A673 (cell line): ENCODE measurements around the gene DYDC2. TPM values are rescaled to one million over a fixed set of nuclear protein-coding genes. Genes with fewer than 3 reads are reported as not detected.

Experiments used
- BruUV-seq: library from RNA; stranded (reverse); fragments of 400-500 nt; replicated peaks from 2 replicates; lab custom pipeline; 2021; lab: Mats Ljungman, UMichigan
- CTCF ChIA-PET: fragments of 300-600 bp; sonication (Branson Sonifier 250); formaldehyde crosslinking; loops from one replicate; lab custom pipeline; 2022; ENCODE audit warnings: antibody characterized with exemption; lab: Charles Lee
- POLR2A ChIA-PET: fragments of 300-600 bp; sonication (Branson Sonifier 250); formaldehyde crosslinking; loops from one replicate; lab custom pipeline; 2022; ENCODE audit warnings: antibody characterized with exemption; ENCODE audit not compliant: low non-redundant PET; lab: Charles Lee
- DNase-seq: peaks from one replicate; pipeline ENCODE4 v3.0.0-alpha.2; 2015; ENCODE audit warnings: low spot score
- H3K27ac ChIP-seq: fragments of 200-600 bp; sonication (generic); 2 replicates; pipeline ENCODE4 v1.5.1; 2016; ENCODE audit warnings: mixed run types, low read depth, mild to moderate bottlenecking, mixed read lengths, antibody characterized with exemption, low read length; ENCODE audit not compliant: poor library complexity, severe bottlenecking
- H3K27me3 ChIP-seq: fragments of 200-600 bp; sonication (generic); replicated peaks from 2 replicates; pipeline ENCODE4 v1.6.1; 2017; ENCODE audit warnings: mixed run types, low read depth, mild to moderate bottlenecking, mixed read lengths, antibody characterized with exemption, low read length; ENCODE audit not compliant: insufficient read depth, poor library complexity
- H3K36me3 ChIP-seq: fragments of 200-600 bp; sonication (generic); 2 replicates; pipeline ENCODE4 v1.6.1; 2016; ENCODE audit warnings: mixed run types, mild to moderate bottlenecking, mixed read lengths, antibody characterized with exemption, low read length; ENCODE audit not compliant: insufficient read depth, poor library complexity, severe bottlenecking
- H3K4me1 ChIP-seq: fragments of 200-600 bp; sonication (generic); 2 replicates; pipeline ENCODE4 v1.6.1; 2017; ENCODE audit warnings: mixed run types, mild to moderate bottlenecking, mixed read lengths, antibody characterized with exemption, low read length; ENCODE audit not compliant: insufficient read depth, poor library complexity, severe bottlenecking
- H3K4me3 ChIP-seq: fragments of 200-600 bp; sonication (generic); 2 replicates; pipeline ENCODE4 v1.5.1; 2016; ENCODE audit warnings: low read depth, mixed run types, mild to moderate bottlenecking, mixed read lengths, low read length; ENCODE audit not compliant: poor library complexity, severe bottlenecking
- H3K9me3 ChIP-seq: fragments of 200-600 bp; sonication (generic); 2 replicates; pipeline ENCODE4 v1.6.1; 2016; ENCODE audit warnings: mixed run types, low read depth, mild to moderate bottlenecking, mixed read lengths, antibody characterized with exemption, low read length; ENCODE audit not compliant: poor library complexity, severe bottlenecking
- EZH2 ChIP-seq: fragments of 200-600 bp; sonication (generic); IDR thresholded peaks from 2 replicates; pipeline ENCODE4 v1.6.1; 2017; ENCODE audit warnings: borderline replicate concordance, low read depth, mild to moderate bottlenecking, mixed read lengths, antibody characterized with exemption, low read length; ENCODE audit not compliant: poor library complexity, severe bottlenecking
- intact Hi-C: fragments of 100-400 bp; cut with micrococcal nuclease; formaldehyde crosslinking; loops from one replicate; pipeline ENCODE4 v1.10.0; 2022; ENCODE audit not compliant: unreplicated experiment
- total RNA-seq: library from RNA; stranded (reverse); gene quantifications from 2 replicates; pipeline ENCODE4 v1.2.3, GENCODE V29; 2021
- TF ChIP-seq, protein P1 (sequence below): fragments of 300-800, 200-600 bp; sonication (generic); conservative IDR thresholded peaks from 2 replicates; pipeline ENCODE4 v1.5.1; 2017; ENCODE audit warnings: low read depth, mild to moderate bottlenecking, antibody characterized with exemption, low read length, moderate library complexity, mixed read lengths

DYDC2 gene
- total RNA-seq, 1 experiment from 2014 or later, result not detected

DNA sequence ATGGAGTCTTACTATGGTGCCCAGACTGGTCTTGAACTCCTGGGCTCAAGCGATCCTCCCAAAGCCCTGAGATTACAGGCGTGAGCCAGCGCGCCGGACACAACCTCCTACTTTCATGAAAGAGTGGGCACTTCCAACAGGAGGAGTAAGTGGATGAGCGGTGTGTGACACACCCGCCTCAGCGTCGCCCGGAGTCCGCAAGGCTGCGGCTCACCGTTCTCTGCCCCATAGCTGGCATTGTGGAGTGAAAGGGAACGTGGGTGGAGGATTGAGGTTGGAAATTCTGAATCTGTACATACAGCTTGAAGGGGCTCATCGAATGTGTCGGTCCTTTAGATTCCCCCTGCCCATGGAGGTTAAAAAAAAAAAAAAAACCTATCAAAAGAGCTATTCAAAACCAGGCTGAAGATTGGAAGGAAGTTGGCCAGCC lies 51.2 kb downstream of the DYDC2 start:
- intact Hi-C loops, result no loop called here
- TSS peak; percentile 96 for BruUV-seq
- H3K9me3 ChIP-seq, result no peaks in the 10 kb centered on the region
- H3K4me3 ChIP-seq, result peak overlapping the region; percentile 83
- peak overlapping the region; percentile 73 for H3K27ac ChIP-seq
- no peaks in the 10 kb centered on the region for H3K27me3 ChIP-seq
- ChIA-PET CTCF (interaction anchor here (0.7 kb wide), 1 partner anchor 30 kb away, joined by 4 read pairs; no protein-coding TSS in a partner anchor), POLR2A (no interaction called here)
- no peaks in the 10 kb centered on the region for H3K36me3 ChIP-seq
- peaks cover 49% of the 10 kb centered on the region for H3K4me1 ChIP-seq
- TF ChIP-seq, protein P1, sequence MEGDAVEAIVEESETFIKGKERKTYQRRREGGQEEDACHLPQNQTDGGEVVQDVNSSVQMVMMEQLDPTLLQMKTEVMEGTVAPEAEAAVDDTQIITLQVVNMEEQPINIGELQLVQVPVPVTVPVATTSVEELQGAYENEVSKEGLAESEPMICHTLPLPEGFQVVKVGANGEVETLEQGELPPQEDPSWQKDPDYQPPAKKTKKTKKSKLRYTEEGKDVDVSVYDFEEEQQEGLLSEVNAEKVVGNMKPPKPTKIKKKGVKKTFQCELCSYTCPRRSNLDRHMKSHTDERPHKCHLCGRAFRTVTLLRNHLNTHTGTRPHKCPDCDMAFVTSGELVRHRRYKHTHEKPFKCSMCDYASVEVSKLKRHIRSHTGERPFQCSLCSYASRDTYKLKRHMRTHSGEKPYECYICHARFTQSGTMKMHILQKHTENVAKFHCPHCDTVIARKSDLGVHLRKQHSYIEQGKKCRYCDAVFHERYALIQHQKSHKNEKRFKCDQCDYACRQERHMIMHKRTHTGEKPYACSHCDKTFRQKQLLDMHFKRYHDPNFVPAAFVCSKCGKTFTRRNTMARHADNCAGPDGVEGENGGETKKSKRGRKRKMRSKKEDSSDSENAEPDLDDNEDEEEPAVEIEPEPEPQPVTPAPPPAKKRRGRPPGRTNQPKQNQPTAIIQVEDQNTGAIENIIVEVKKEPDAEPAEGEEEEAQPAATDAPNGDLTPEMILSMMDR, result no peak
- TF ChIP-seq EZH2, result no peak
- no peak for DNase-seq

- H3K4me3 ChIP-seq, result peak within 1 kb of the TSS; percentile 83
- CTCF ChIA-PET, result interaction anchor here (0.5 to 0.7 kb wide), 2 partner anchors 24 to 30 kb away, joined by 4 read pairs; no protein-coding TSS in a partner anchor
- H3K36me3 ChIP-seq, result no peaks in the 10 kb centered on the region
- H3K27me3 ChIP-seq, result no peaks in the 10 kb centered on the region
- peak; percentile 85 for DNase-seq
- BruUV-seq, result no TSS peak
- POLR2A ChIA-PET, result no interaction called here
- TF ChIP-seq EZH2, result no peak
- TF ChIP-seq, protein P1, result no peak
- H3K9me3 ChIP-seq, result no peaks in the 10 kb centered on the region
- H3K4me1 ChIP-seq, result peaks cover 55% of the 10 kb centered on the region
- H3K27ac ChIP-seq, result peak within 1 kb of the TSS; percentile 73
- intact Hi-C loops, result no loop called here
Observed at GRCh38 chr10:80408242-80409101, 51.9 kb downstream of the DYDC2 start, which contains the start of gene PRXL2A. TSS of gene PRXL2A (plus strand) at chr10:80408551. CDS start at chr10:80420468, 11,917 bp downstream.

GRCh38 chr10:80409121-80409520 lies 52.5 kb downstream of the DYDC2 start:
- H3K4me3 ChIP-seq, result peak overlapping the region; percentile 83
- no peaks in the 10 kb centered on the region for H3K9me3 ChIP-seq
- peaks cover 62% of the 10 kb centered on the region for H3K4me1 ChIP-seq
- intact Hi-C loops, result no loop called here
- peak overlapping the region; percentile 73 for H3K27ac ChIP-seq
- POLR2A ChIA-PET, result no interaction called here
- no peak for DNase-seq
- H3K27me3 ChIP-seq, result no peaks in the 10 kb centered on the region
- H3K36me3 ChIP-seq, result no peaks in the 10 kb centered on the region
- CTCF ChIA-PET, result interaction anchor here (0.5 kb wide), 1 partner anchor 24 kb away, joined by 4 read pairs; no protein-coding TSS in a partner anchor
- BruUV-seq, result no TSS peak
- no peak for TF ChIP-seq EZH2
- TF ChIP-seq, protein P1, result no peak
